Measurements from ENCODE around the gene OTUD1. TPM values are rescaled to one million over a fixed set of nuclear protein-coding genes. Genes with fewer than 3 reads are reported as not detected.

The OTUD1 gene
- total and polyA plus RNA-seq, 3 donors from 2014 or later = 15.9 to 19.0 (median 17.8) TPM

GRCh38 chr10:23478570-23478969, 39.7 kb downstream of the OTUD1 start:
- no peak overlapping the region for H3K4me3 ChIP-seq
- H3K9me3 ChIP-seq = no peaks in the 10 kb centered on the region
- no peaks in the 10 kb centered on the region for H3K36me3 ChIP-seq (ENCODE audit: low read depth, missing control alignments)
- intact Hi-C loops (cut with DNase I; ENCODE audit: low total_unique reads) = no loop called here
- no peaks in the 10 kb centered on the region for H3K27me3 ChIP-seq
- H3K4me1 ChIP-seq = no peaks in the 10 kb centered on the region
- WGBS, 2 donors = 91% methylated on average over 5 of the region's 5 CpGs
- no peak for DNase-seq
- TF ChIP-seq POLR2A (IDR thresholded peaks at IDR 0.05) = no peak
- TF ChIP-seq CTCF (IDR thresholded peaks at IDR 0.05) = no peak
- H3K27ac ChIP-seq = no peak overlapping the region

GRCh38 chr10:23479798-23480473, 41.1 kb downstream of the OTUD1 start:
- intact Hi-C loops (cut with DNase I; ENCODE audit: low total_unique reads) = no loop called here
- 86 to 92% methylated on average over 3 of the region's 3 CpGs for WGBS, 2 donors
- no peak for DNase-seq

GRCh38 chr10:23481363-23481961, 42.6 kb downstream of the OTUD1 start:
- Histone ChIP-seq H3K4me3 (no peak overlapping the region), H3K27me3 (no peaks in the 10 kb centered on the region), H3K27ac (no peak overlapping the region), H3K9me3 (no peaks in the 10 kb centered on the region), H3K36me3 (ENCODE audit: low read depth, missing control alignments) (no peaks in the 10 kb centered on the region), H3K4me1 (no peaks in the 10 kb centered on the region)
- DNase-seq = no peak
- TF ChIP-seq CTCF (IDR thresholded peaks at IDR 0.05) (no peak), POLR2A (IDR thresholded peaks at IDR 0.05) (no peak)
- intact Hi-C loops (cut with DNase I; ENCODE audit: low total_unique reads) = no loop called here
- 90 to 94% methylated on average over 3 of the region's 3 CpGs for WGBS, 2 donors

More at GRCh38 chr10:23479798-23480473, 41.1 kb downstream of the OTUD1 start:
- TF ChIP-seq POLR2A (IDR thresholded peaks at IDR 0.05) (no peak), CTCF (IDR thresholded peaks at IDR 0.05) (no peak)
- Histone ChIP-seq H3K9me3 (no peaks in the 10 kb centered on the region), H3K4me3 (no peak overlapping the region), H3K27ac (no peak overlapping the region), H3K36me3 (ENCODE audit: low read depth, missing control alignments) (no peaks in the 10 kb centered on the region), H3K4me1 (no peaks in the 10 kb centered on the region), H3K27me3 (no peaks in the 10 kb centered on the region)

GRCh38 chr10:23490115-23490514, 51.2 kb downstream of the OTUD1 start:
- Histone ChIP-seq H3K27ac (no peak overlapping the region), H3K4me1 (no peaks in the 10 kb centered on the region), H3K36me3 (ENCODE audit: low read depth, missing control alignments) (no peaks in the 10 kb centered on the region), H3K9me3 (no peaks in the 10 kb centered on the region), H3K27me3 (no peaks in the 10 kb centered on the region), H3K4me3 (no peak overlapping the region)
- no peak for TF ChIP-seq POLR2A (IDR thresholded peaks at IDR 0.05)
- no peak for TF ChIP-seq CTCF (IDR thresholded peaks at IDR 0.05)
- 87 to 91% methylated on average over 3 of the region's 3 CpGs for WGBS, 2 donors
- no peak for DNase-seq
- intact Hi-C loops (cut with DNase I; ENCODE audit: low total_unique reads) = no loop called here

MicroRNA genes within 50 kb of the gene (microRNA counts, 767-probe panel; counts per million panel counts)
- 0 to 152 counts per million in 2 donors for microRNA hsa-miR-1254

Small RNAs within 50 kb of the gene (microRNA-seq; reads per million reads assigned to microRNA genes)
- gene MIR1254-2 (ENCODE audit: borderline number of aligned reads in 2 of 2, borderline replicate concordance in 1 of 2) = 0 reads per million in 2 donors

Small RNAs within 50 kb of the gene (small RNA-seq; reads per million reads assigned to genes)
- 0 reads per million in 2 donors for gene MIR1254-2

Other genes starting within 250 kb of the OTUD1 start
- 1 to 10 TPM; 5.0 to 5.1 TPM for gene PTF1A, start 246.8 kb upstream of the OTUD1 start, total RNA-seq
- gene PTF1A, start 246.8 kb upstream of the OTUD1 start, polyA plus RNA-seq (ENCODE audit: insufficient read depth, low read depth, low replicate concordance) = 4.9 TPM
- 1 to 10 TPM; 3.0 to 7.1 TPM for gene C10orf67, start 94.3 kb upstream of the OTUD1 start, total RNA-seq
- gene C10orf67, start 94.3 kb upstream of the OTUD1 start, polyA plus RNA-seq (ENCODE audit: insufficient read depth, low read depth, low replicate concordance) = 11.1 TPM

Measured in testis (tissue), 3 donors.